ENCODE results near the gene CD300C.

DNA sequence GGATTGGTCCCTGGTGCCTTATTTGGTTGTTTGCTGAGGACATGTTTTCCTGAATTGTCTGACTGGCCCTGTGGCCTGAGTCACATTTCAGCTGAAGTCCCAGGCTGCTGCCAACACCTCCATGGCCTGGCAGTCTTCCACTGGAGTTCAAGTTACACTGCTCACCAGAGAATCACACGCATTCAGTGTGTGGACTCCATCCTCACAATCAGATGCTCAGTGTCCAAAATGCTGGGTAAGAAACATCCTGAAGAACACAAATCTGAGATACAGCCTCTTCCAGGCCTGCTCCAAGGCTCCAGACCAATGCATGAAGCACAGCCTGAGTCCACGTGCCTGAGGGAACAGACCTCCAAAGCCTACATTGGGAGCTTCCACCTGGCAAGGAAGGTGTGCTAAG is 33.9 kb downstream of the CD300C start:
- no peak for TF ChIP-seq EZH2 (IDR thresholded peaks at IDR 0.05; ENCODE audit: insufficient read depth, poor library complexity, severe bottlenecking)
- no peak for TF ChIP-seq EZH2phosphoT487 (IDR thresholded peaks at IDR 0.05; ENCODE audit: insufficient read depth, low read depth)
